GM20000 (cell line): ENCODE results near the gene BACH2.
A peak's percentile ranks its signal among the peaks of the same experiment; 100 is the strongest.

Experiments
- DNase-seq: peaks from one replicate; pipeline ENCODE4 v3.0.0; 2012; ENCODE audit warnings: low spot score
- CTCF ChIP-seq: IDR thresholded peaks from 2 replicates; pipeline ENCODE4 v1.5.1; 2012; ENCODE audit warnings: mild to moderate bottlenecking, control low read depth; ENCODE audit errors: extremely low read depth, missing control alignments

Gene BACH2

GRCh38 chr6:90227213-90227612 is 69.4 kb downstream of the BACH2 start:
- DNase-seq, result no peak
- no peak for TF ChIP-seq CTCF

GRCh38 chr6:90226257-90226656 is 70.4 kb downstream of the BACH2 start:
- DNase-seq, result no peak
- TF ChIP-seq CTCF, result no peak

GRCh38 chr6:90224196-90224595 is 72.4 kb downstream of the BACH2 start:
- no peak for DNase-seq
- no peak for TF ChIP-seq CTCF

- no peak for DNase-seq
- TF ChIP-seq CTCF, result no peak
These were observed 73.9 kb downstream of the BACH2 start for GRCh38 chr6:90222724-90223198.

- peak; percentile 0 for TF ChIP-seq CTCF
These were observed 74.6 kb downstream of the BACH2 start for GRCh38 chr6:90222008-90222407.

GRCh38 chr6:90221403-90221802 is 75.2 kb downstream of the BACH2 start:
- DNase-seq, result no peak
- TF ChIP-seq CTCF, result no peak

More at GRCh38 chr6:90222008-90222407, 74.6 kb downstream of the BACH2 start:
- no peak for DNase-seq

GRCh38 chr6:90220273-90220672 is 76.4 kb downstream of the BACH2 start:
- no peak for DNase-seq
- no peak for TF ChIP-seq CTCF
